ENCODE results near the gene LSM14A.

LSM14A gene

DNA sequence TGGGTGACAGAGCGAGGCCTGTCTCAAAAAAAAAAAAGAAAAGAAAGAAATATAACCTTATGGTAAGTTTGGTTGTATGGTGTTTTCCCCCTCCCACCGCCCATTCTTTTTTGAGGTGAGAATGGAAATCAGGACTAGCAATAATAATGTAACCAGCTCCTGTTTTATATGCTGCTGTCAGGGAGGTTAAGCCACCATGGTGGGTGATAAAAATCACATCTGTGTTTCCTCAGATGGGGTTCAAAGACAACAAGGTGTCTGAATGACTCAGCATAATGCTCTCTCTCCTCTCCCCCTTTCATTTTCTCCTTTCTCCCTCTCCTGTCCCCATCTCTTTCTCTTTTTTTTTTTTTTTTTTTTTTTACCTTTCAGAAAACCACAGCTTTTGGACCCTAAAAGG lies 53.7 kb downstream of the LSM14A start:
- TF ChIP-seq, protein P1, sequence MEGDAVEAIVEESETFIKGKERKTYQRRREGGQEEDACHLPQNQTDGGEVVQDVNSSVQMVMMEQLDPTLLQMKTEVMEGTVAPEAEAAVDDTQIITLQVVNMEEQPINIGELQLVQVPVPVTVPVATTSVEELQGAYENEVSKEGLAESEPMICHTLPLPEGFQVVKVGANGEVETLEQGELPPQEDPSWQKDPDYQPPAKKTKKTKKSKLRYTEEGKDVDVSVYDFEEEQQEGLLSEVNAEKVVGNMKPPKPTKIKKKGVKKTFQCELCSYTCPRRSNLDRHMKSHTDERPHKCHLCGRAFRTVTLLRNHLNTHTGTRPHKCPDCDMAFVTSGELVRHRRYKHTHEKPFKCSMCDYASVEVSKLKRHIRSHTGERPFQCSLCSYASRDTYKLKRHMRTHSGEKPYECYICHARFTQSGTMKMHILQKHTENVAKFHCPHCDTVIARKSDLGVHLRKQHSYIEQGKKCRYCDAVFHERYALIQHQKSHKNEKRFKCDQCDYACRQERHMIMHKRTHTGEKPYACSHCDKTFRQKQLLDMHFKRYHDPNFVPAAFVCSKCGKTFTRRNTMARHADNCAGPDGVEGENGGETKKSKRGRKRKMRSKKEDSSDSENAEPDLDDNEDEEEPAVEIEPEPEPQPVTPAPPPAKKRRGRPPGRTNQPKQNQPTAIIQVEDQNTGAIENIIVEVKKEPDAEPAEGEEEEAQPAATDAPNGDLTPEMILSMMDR (conservative IDR thresholded peaks at IDR 0.05; ENCODE audit: low read length), result no peak
- no peak for TF ChIP-seq EZH2phosphoT487 (IDR thresholded peaks at IDR 0.05; ENCODE audit: borderline replicate concordance)
- Histone ChIP-seq H3K4me1 (ENCODE audit: insufficient read depth, low read length, poor library complexity, severe bottlenecking) (peaks cover 17% of the 10 kb centered on the region), H2AFZ (ENCODE audit: low read length) (no peak overlapping the region), H3K4me3 (ENCODE audit: low read length, poor library complexity, severe bottlenecking) (no peak overlapping the region), H3F3A (ENCODE audit: low read depth) (peaks cover 5% of the 10 kb centered on the region; the same call in 1 of the 2 replicates), H3K36me3 (ENCODE audit: insufficient read depth, low read length) (peaks cover 92% of the 10 kb centered on the region), H3K79me2 (ENCODE audit: insufficient read depth, low read length) (no peaks in the 10 kb centered on the region), H3K9me3 (ENCODE audit: insufficient read depth, low read depth, low read length) (no peaks in the 10 kb centered on the region), H3K4me2 (ENCODE audit: low read depth, low read length, poor library complexity, severe bottlenecking) (no peak overlapping the region), H3K9ac (ENCODE audit: low read depth, low read length, poor library complexity, severe bottlenecking) (no peak overlapping the region), H4K20me1 (ENCODE audit: insufficient read depth, low read length, poor library complexity, severe bottlenecking) (peaks cover 60% of the 10 kb centered on the region), H3K9me2 (replicated peaks; ENCODE audit: low read depth, low read length) (no peaks in the 10 kb centered on the region), H3K27me3 (ENCODE audit: insufficient read depth, low read length, poor library complexity, severe bottlenecking) (no peaks in the 10 kb centered on the region)

DNA sequence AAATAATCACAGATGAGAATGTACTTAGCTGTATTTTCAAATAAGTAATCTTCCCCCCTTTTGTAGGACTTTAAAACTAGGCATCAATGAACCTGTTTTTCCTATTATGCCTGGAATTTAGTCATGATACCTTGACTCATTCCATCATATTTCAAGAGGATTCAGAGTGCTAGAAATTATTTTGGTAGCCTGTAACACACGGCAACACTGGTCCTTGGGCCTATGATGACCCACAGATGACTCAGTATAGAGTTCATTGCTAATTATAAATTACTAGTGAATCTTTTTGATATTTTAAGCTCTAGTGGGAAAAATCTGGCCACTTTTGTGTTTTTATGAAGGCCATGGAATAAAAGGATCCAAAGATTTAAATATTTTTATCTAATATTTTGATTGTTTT lies 56.0 kb downstream of the LSM14A start:
- H2AFZ ChIP-seq (ENCODE audit: low read length), result no peak overlapping the region
- H3K9me2 ChIP-seq (replicated peaks; ENCODE audit: low read depth, low read length), result no peaks in the 10 kb centered on the region
- no peak overlapping the region for H3K4me3 ChIP-seq (ENCODE audit: low read length, poor library complexity, severe bottlenecking)
- no peaks in the 10 kb centered on the region for H3K27me3 ChIP-seq (ENCODE audit: insufficient read depth, low read length, poor library complexity, severe bottlenecking)
- peaks cover 38% of the 10 kb centered on the region for H4K20me1 ChIP-seq (ENCODE audit: insufficient read depth, low read length, poor library complexity, severe bottlenecking)
- TF ChIP-seq EZH2phosphoT487 (IDR thresholded peaks at IDR 0.05; ENCODE audit: borderline replicate concordance), result no peak
- TF ChIP-seq, protein P1 (conservative IDR thresholded peaks at IDR 0.05; ENCODE audit: low read length), result no peak
- peaks cover 17% of the 10 kb centered on the region for H3K4me1 ChIP-seq (ENCODE audit: insufficient read depth, low read length, poor library complexity, severe bottlenecking)
- no peaks in the 10 kb centered on the region for H3K9me3 ChIP-seq (ENCODE audit: insufficient read depth, low read depth, low read length)
- H3K9ac ChIP-seq (ENCODE audit: low read depth, low read length, poor library complexity, severe bottlenecking), result no peak overlapping the region
- peaks cover 5% of the 10 kb centered on the region; the same call in 1 of the 2 replicates for H3F3A ChIP-seq (ENCODE audit: low read depth)
- peaks cover 69% of the 10 kb centered on the region; the same call in 1 of the 2 replicates for H3K36me3 ChIP-seq (ENCODE audit: insufficient read depth, low read length)
- H3K4me2 ChIP-seq (ENCODE audit: low read depth, low read length, poor library complexity, severe bottlenecking), result no peak overlapping the region
- H3K79me2 ChIP-seq (ENCODE audit: insufficient read depth, low read length), result no peaks in the 10 kb centered on the region

DNA sequence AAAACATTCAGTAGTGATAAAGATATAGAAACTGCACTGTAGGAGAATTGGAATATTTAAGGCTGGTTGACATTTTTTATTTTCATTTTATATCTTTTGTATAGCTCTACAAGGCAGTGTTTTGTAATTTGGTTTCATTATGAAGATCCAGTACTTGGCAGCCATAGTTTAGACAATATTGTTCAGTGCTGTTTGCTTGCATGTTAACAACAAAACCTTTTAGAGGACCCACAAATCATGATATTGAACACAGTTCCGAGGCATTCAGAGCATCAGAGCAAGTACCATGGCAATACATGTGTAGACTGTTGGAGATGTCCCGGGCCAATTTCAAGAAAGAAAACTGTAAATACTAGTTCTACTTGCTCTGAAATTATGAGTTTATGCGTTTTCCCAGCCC lies 56.5 kb downstream of the LSM14A start:
- H3K9me3 ChIP-seq (ENCODE audit: insufficient read depth, low read depth, low read length), result no peaks in the 10 kb centered on the region
- peaks cover 5% of the 10 kb centered on the region; the same call in 1 of the 2 replicates for H3F3A ChIP-seq (ENCODE audit: low read depth)
- H3K36me3 ChIP-seq (ENCODE audit: insufficient read depth, low read length), result peaks cover 65% of the 10 kb centered on the region; the same call in 1 of the 2 replicates
- peaks cover 17% of the 10 kb centered on the region for H3K4me1 ChIP-seq (ENCODE audit: insufficient read depth, low read length, poor library complexity, severe bottlenecking)
- peaks cover 34% of the 10 kb centered on the region for H4K20me1 ChIP-seq (ENCODE audit: insufficient read depth, low read length, poor library complexity, severe bottlenecking)
- H3K4me3 ChIP-seq (ENCODE audit: low read length, poor library complexity, severe bottlenecking), result no peak overlapping the region
- no peak overlapping the region for H3K9ac ChIP-seq (ENCODE audit: low read depth, low read length, poor library complexity, severe bottlenecking)
- no peak overlapping the region for H2AFZ ChIP-seq (ENCODE audit: low read length)
- no peak overlapping the region for H3K4me2 ChIP-seq (ENCODE audit: low read depth, low read length, poor library complexity, severe bottlenecking)
- TF ChIP-seq, protein P1 (conservative IDR thresholded peaks at IDR 0.05; ENCODE audit: low read length), result no peak
- TF ChIP-seq EZH2phosphoT487 (IDR thresholded peaks at IDR 0.05; ENCODE audit: borderline replicate concordance), result no peak
- H3K27me3 ChIP-seq (ENCODE audit: insufficient read depth, low read length, poor library complexity, severe bottlenecking), result no peaks in the 10 kb centered on the region
- H3K79me2 ChIP-seq (ENCODE audit: insufficient read depth, low read length), result no peaks in the 10 kb centered on the region
- H3K9me2 ChIP-seq (replicated peaks; ENCODE audit: low read depth, low read length), result no peaks in the 10 kb centered on the region
